Putamen (tissue), 1 donor: Measurements from ENCODE around the gene PIEZO2.

Experiments used
- DNase-seq: peaks from one replicate; pipeline ENCODE4 v3.0.0-alpha.2; 2016; ENCODE audit warnings: low spot score

PIEZO2 gene

GRCh38 chr18:11112286-11112685 lies 37.1 kb downstream of the PIEZO2 start:
- no peak for DNase-seq

GRCh38 chr18:11110509-11110908 lies 38.9 kb downstream of the PIEZO2 start:
- no peak for DNase-seq

DNA sequence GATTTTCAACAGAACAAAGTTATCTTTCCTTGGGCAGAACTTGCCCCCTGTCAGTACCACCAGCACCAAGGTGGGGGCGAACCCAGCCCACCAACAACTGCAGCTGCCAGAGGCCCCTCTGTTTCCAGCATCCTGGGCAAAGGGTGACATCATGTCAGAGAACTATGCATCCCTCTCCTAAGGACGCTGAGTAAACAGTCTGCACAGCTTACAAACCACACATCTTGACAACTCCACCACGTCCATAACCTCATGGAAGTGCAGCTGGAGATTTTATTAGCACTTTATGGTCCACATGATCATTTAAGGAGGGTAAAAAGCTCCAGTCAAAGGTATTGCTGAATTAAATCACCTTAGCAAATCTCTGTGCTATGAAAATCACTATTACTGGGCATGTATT lies 40.4 kb downstream of the PIEZO2 start:
- no peak for DNase-seq

- DNase-seq = no peak
Observed at GRCh38 chr18:11106894-11107293, 42.5 kb downstream of the PIEZO2 start.

DNA sequence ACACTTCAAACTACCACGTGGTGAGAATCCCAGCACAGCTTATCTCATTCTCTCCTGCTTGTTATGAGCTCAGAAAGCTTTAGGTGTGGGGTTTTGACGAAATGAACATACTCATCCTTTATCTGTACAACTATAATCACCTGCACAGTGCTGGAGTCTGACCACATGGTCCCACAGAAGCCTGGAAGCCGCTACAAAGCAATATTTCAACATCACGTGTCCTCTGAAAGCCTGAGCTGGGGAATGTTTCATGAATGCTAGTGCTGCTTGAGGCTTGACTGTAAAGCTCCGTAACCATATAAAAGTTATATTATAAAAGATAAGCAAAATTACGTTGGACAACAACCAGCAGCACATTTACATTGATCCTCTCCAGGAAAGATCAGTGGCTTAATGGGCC lies 43.9 kb downstream of the PIEZO2 start:
- DNase-seq = no peak

GRCh38 chr18:11104307-11104706 lies 45.1 kb downstream of the PIEZO2 start:
- no peak for DNase-seq

- DNase-seq = no peak
Observed at GRCh38 chr18:11096839-11097750, 52.3 kb downstream of the PIEZO2 start.

DNA sequence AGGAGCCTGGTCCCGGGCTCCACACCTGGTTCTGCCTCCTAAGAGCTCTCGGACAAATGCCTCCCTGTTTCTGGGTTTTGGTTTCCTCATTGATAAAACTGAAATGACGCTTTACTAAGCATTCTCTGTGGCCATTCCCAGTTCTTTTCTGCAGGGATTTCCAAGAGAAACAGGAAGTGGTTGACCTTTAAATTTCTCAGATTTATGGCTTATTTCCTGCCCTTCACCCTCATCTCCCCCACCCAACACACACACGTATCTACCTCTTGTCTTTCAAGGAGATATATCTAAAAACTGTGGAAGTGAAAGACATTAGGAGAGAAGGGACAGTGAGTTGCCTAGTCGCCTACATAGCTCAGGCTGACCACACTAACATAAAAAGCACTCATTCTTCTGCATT lies 53.0 kb downstream of the PIEZO2 start:
- no peak for DNase-seq

GRCh38 chr18:11095674-11096293 lies 53.6 kb downstream of the PIEZO2 start:
- DNase-seq = no peak

DNA sequence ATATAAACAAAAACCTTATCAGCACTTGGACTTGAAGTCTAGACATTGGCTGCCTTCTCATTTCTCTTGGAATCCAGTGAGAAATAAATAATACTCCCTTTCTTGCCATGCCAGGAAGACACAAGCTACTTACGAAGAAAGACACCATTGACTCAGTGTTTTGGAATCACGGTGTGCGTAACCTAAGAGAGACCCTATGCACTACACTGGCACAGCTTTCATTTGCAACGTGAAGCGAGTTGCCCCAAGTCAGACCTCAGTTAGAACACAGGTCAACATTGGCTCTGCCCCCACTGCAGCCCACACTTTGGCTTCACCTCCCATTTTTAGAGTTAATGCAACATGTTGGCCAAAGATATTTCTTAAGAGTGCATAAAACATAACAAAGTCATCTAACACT lies 54.2 kb downstream of the PIEZO2 start:
- no peak for DNase-seq

- no peak for DNase-seq
Observed at GRCh38 chr18:11091746-11092145, 57.6 kb downstream of the PIEZO2 start.

DNA sequence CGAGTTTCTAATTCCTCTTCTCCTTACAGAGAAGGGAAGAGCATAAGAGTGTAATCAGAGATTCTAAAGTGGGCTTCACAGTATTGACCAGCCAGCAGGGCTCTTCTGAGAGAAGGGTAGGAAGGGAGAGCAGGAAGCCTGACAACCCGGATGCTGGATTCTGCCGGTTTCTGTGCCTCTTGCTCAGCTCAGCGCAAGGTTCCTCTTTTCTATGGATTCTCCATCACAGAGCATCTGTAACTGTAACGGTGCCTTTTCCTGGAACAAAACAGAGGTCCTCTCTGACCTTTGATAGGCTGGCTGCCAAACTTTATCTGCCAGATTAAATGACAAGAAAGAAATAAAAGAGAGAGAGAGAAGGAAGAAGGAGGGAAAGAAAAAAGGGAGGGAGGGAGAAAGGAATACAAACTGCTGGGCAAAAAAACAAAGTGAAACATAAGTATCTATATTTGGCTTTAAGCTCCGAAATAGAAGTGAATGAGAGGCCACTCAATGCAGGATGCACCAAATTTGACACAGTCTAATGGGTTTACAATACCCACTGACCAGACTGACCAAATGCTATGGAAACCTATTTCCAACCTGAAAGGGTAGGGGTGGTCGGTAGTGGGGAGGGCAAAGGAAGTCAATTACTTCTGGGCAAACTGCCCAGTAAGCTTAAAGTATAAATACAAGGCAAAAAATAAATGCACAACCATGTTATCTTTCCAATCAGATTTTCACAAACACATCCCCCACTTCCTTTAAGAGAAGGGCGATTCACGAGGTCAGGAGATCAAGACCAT lies 59.2 kb downstream of the PIEZO2 start:
- DNase-seq = no peak

GRCh38 chr18:11081009-11081532 lies 68.3 kb downstream of the PIEZO2 start:
- DNase-seq = no peak

DNA sequence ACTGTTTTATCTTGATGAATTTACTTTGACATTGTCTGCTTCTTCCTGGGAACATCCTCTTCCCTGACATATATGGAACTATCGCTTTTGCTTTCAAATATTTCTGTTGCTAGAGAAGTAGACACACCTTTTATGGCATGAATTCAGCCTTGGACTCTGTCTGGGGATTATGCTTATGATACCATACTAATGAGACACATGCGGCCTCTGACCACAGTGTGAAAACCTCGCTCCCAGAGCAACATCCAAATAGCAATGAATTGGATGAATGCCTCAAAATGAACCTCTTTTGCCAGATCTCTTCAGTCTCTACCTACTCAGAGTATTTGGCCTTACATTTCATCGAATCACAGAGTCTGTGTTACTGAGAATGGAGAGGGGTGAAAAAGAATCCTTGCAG lies 70.9 kb downstream of the PIEZO2 start:
- no peak for DNase-seq

- no peak for DNase-seq
Observed at GRCh38 chr18:11077548-11078187, 71.7 kb downstream of the PIEZO2 start.

GRCh38 chr18:11074889-11075288 lies 74.5 kb downstream of the PIEZO2 start:
- no peak for DNase-seq

- no peak for DNase-seq
Observed at GRCh38 chr18:11073971-11074370, 75.4 kb downstream of the PIEZO2 start.

- no peak for DNase-seq
Observed at GRCh38 chr18:11072632-11073031, 76.7 kb downstream of the PIEZO2 start.

DNA sequence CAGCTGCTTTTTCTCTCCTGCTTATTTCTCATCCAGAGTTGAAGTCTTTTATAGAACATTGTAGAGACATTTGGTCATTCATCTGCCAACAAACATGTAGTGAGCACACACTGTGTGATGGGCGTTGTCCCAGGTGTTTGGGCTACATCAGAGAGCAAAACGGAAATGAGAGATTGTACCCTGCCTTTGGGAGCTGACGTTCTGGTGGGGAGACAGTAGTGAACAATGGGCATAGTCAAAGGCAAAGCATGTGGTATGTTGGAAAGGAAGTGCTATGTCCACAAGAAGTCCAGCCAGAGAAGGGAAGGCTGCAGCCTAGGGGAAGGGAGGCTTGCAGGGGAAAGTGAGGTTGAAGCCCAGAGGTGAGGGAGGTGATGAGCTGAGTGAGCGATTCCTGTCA lies 78.1 kb downstream of the PIEZO2 start:
- DNase-seq = peak; percentile 35

DNA sequence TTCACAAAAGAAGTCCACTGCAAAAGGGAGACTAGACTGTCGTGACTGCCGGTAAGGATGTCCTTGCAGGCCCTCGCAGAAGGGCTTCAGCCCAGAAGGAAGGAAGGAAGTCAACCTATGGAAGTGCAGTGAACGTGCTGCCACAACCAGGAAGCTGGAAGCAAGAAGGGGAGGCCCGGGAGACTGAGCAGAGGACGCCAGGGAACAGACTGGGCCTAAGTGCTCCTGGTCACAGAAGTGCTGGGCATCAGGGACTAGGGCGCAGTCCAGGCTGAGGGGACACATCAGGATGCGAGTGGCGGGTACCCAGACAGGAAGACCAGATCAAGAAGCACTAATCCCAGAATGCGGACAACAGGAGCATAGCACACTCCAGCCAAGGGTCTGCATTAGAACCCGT lies 78.8 kb downstream of the PIEZO2 start:
- no peak for DNase-seq

DNA sequence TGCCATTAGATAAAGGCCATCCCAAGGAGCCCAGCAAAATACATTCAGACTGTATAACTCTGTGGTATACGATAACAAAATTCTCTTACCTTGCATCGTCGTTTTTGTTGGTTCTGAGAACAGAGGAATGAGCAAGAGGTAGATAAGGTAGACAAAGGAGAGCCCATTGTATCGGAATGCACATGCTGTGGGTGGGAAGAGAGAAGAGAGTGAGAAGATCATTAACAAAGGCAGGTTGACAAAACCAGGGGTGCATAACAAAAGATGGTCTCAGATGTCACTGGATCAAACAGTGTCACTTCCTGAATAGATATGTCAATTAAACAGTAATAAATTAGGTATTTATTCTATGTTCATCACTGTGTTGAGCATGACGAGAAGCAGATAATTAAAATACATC lies 83.3 kb downstream of the PIEZO2 start:
- no peak for DNase-seq
